Hematopoietic multipotent progenitor cell (in vitro differentiated cells): ENCODE data around the gene ALX3. TPM values are rescaled to one million over a fixed set of nuclear protein-coding genes. Genes with fewer than 3 reads are reported as not detected.

ENCODE experiments used
- DNase-seq, 3 donors: peaks; one replicate each; pipeline ENCODE4 v3.0.0-alpha.2; 2011 to 2015; ENCODE audit warnings: low read depth in 2 of 3, low spot score in 2 of 3
- total RNA-seq: library from RNA; depleted of rRNA; stranded (reverse); fragments of >200 nt; gene quantifications from one replicate; pipeline ENCODE4 v1.2.3, GENCODE V29; 2012

The ALX3 gene
- total RNA-seq, 1 donor = not detected

DNA sequence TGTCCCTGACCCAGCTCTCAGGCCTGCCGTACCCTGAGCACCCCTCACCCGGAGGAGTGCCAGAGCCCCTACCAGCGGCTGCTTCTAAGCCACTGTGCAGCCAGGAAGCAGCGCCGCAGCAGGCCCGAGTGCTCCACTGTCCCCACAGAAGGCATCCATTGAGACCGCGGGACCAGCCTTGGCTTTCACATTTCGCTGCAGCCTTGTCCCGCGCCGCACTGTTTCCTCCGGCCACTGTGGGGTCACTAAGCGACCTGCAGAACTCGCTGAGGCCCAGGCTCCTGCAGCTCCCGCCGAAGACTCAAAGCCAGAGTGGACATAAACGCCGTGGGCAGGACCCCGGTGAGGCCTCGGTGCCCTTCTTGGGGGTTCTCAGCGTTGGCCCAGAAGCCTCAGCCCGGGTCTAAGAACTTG, 3.0 kb downstream of the ALX3 start:
- DNase-seq = no peak

- no peak for DNase-seq
Measured at GRCh38 chr1:110065841-110066240, 4.6 kb downstream of the ALX3 start.

DNA sequence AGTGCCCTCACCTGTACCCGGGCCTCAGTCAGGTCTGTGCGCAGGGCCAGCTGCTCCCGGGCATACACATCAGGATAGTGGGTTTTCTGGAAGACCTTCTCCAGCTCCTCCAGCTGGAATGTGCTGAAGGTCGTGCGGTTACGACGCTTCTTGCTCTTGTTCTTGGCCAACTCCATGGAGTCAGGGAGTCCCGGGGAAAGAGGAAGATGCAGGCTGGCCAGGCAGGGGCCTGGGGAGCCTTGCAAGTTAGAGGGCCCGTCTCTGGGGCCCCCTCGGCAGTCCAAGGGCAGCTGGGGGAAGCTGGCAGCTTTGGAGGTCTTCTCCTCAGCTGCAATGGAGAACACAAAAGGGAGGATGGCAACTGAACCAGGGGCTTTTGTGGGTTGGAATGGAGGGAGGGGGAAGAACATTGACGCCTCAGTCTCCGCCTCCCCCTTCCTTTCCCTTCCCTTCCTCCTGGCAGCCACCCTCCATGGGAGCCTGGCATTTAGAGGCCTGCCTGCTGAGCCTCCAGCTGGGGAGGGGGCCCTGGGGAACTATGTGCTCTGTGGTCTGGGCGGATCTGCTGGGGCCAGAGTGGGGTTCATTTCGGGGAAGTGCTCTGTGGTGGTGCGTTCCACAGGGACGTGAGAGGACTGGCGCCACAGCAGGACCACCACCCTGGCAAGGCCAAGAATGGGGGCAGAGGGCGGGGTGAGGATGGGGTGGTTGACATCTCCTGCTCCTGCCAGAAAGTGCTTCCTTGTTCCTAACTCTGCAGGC, 5.7 kb downstream of the ALX3 start:
- no peak for DNase-seq

- no peak for DNase-seq
Measured at GRCh38 chr1:110063781-110064180, 6.7 kb downstream of the ALX3 start.

- DNase-seq = no peak
Measured at GRCh38 chr1:110062612-110063011, 7.9 kb downstream of the ALX3 start.

DNA sequence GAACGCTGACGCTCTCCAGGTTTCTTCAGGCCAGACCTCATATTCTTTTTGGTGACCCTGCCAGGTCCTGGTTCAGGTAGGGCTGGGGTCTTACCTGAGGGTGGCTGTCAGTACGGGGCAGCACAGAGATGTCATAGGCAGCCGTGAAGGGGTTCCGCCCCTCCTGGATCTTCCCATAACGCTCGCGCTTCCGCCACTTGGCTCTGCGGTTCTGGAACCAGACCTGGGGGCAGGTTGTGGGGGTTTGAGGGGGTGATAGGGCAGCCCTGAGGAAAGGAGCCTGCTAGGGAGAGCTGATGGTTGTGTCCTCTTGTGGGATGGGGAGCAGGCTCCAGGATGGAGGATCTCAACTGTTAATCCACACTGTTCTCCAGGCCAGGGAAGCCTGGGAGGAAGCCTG, 9.1 kb downstream of the ALX3 start:
- DNase-seq = no peak

DNA sequence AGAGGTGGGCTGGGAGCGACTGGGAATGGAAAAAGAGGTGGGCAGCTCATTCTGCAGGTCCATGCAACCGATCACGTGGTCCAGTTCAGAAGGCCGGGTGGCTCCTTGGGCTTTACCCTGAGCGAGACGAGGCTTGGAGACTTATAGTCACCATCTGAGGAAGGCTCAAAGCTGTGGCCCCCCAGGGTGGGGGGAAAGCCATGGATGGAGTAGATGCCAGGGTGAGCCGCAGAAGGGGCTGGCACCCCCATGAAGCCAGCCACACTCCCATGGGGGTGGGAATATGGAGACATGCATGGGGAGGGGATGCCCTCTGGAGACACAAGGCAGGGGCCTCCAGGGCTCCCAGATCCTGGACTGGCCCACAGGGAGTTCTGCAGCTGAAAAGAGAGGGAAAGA, 9.8 kb downstream of the ALX3 start:
- DNase-seq = no peak

DNA sequence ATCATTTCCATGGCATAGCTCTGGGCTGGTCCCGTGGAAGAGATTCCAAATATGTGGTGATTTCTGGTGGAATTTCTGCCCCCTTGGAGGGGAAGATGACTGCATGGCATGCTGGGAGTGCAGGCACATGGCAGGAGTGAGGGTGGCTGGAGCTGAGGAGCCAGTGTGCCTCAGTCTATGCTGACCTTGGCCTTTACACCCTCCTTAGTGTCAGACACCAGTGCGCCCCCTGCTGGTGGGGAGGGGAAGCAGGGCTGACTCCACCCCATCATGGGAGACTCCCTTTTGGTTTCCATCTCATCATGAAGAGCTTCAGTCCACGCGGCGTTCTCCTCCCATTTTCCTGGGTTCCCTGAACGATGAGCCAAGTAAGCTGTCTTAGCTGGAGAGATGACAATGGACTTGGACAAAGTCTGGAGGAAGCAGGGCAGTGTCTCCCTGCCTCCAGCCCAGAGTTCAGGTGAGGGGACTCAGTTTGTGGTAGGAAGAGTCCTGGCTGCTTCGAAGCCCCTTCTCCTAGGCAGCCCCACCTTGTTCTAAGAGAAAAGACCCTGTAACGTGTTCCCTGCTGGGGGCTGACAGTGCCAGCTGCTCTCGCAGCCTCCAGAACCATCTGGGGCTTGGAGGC, 10.3 kb downstream of the ALX3 start:
- peak; percentile 41 to 76 (median 50) for DNase-seq

GRCh38 chr1:110059133-110059863, 11.2 kb downstream of the ALX3 start:
- DNase-seq = no peak

- DNase-seq = no peak
Measured at GRCh38 chr1:110058591-110058990, 11.9 kb downstream of the ALX3 start.

GRCh38 chr1:110057963-110058518, 12.4 kb downstream of the ALX3 start:
- no peak for DNase-seq

DNA sequence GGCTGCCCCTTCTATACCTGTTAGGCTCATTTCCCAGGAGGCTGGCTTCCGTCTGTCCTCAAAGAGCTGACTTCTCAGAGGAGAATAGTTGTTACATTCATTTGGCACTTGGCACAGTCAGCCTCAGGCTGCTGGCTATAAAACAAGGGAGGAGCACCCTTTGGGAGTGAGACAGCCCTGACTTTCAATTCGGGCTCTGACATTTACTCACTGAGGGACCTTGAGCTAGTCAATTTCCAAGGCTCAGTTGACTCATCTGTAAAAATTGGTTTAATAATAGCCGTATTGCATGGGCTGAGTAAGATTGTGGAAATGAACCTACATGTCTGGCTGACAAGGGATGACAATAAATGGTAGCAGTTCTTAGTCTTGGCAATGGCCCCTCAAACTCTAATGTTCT, 13.7 kb downstream of the ALX3 start:
- DNase-seq = no peak

DNA sequence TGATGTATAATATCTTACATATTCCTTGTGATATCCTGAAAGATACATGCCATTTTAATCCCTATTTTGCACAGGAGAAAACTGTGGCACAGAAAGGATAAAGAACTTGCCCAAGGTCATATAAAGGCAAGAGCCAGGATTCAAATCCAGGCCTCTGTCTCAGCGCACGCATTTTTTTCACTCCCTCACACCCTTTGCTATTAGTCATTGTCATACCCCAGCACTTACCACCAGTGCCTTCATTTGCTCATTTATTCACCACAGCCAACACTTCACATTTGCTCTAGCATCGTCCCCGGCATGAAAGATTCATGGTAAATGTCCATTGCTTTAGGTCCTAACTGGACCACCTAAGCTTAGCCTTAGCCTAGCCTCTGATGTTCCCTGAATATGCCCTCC, 14.2 kb downstream of the ALX3 start:
- no peak for DNase-seq

GRCh38 chr1:110055493-110056284, 14.8 kb downstream of the ALX3 start:
- DNase-seq = no peak

DNA sequence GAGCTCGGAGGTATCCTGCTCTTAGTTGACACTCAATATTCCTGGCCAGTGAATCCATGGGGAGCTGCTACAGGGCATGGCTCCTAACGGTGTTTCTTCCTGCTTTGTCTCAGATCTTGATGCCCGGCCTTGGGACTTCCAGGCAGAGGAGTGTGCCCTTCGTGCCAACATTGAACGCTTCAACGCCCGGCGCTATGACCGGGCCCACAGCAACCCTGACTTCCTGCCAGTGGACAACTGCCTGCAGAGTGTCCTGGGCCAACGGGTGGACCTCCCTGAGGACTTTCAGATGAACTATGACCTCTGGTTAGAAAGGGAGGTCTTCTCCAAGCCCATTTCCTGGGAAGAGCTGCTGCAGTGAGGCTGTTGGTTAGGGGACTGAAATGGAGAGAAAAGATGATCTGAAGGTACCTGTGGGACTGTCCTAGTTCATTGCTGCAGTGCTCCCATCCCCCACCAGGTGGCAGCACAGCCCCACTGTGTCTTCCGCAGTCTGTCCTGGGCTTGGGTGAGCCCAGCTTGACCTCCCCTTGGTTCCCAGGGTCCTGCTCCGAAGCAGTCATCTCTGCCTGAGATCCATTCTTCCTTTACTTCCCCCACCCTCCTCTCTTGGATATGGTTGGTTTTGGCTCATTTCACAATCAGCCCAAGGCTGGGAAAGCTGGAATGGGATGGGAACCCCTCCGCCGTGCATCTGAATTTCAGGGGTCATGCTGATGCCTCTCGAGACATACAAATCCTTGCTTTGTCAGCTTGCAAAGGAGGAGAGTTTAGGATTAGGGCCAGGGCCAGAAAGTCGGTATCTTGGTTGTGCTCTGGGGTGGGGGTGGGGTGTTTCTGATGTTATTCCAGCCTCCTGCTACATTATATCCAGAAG, 16.7 kb downstream of the ALX3 start:
- DNase-seq = peak in 1 of 3 donors; percentile 58

DNA sequence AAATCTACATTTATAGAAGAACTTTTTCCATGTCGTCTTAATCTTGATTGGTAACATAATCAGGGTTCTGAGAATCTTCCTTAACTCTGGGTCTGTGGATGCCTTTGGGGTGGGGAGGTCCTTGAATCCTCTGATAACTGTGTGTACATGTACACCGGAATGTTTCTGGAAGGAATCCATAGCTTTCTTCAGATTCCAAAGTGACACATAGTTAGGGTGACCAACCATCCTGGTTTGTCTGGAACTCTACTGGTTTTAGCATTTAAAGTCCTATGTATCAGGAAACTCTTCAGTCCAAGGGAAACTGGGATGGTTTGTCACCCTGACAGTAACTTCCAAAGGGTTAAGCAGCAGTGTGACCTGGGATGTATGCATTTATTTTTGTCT, 19.2 kb downstream of the ALX3 start:
- DNase-seq = no peak

GRCh38 chr1:110050602-110051261, 19.7 kb downstream of the ALX3 start:
- DNase-seq = no peak

DNA sequence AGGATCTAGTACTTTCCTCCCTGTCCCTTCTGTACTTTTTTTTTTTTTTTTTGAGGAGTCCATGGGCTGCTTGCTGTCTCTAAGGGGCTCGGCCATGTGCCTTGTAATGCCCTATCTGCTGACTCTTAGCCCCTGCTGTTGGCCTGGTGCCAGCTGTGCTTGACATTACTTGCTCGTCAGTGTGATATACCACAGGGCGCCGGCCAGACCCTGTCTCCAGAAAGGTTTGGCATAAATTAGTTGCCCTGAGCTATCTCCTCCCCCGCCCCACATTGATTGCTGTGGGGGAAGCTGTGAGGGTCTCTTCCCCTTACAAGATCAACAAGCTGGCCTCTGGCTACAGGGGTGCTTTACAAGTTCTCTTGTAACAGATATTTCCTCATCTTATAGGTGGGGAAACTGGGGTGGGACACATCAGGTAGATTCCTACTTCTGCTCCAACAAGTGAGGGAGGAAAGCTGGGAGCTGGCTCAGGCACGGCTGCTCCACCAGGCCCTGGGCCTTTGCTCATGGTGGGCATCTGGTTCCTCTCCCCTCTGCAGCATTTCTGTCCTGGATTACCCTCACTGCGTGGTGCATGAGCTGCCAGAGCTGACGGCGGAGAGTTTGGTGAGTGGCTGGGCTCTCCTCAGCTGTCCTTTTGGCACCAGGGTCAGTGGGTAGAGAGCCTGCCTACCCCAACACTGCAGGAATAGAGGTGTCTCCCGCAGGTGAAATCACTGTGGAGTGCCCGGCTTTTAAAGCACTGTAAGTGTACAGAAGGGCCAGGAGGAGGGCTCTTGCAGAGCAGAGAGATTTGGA, 20.5 kb downstream of the ALX3 start:
- no peak for DNase-seq
